DOHH2 (cell line): ENCODE measurements around the gene LRP8.

Source experiments
- H3F3A ChIP-seq: fragments of 200-600 bp; sonication (generic), shearing (Covaris generic); 2 replicates; pipeline ENCODE4 v1.6.0; 2016; ENCODE audit warnings: antibody characterized with exemption, mild to moderate bottlenecking; ENCODE audit not compliant: control insufficient read depth, insufficient read depth
- H3K27ac ChIP-seq: fragments of 200-600 bp; sonication (generic); 2 replicates; pipeline ENCODE4 v1.5.1; 2014; ENCODE audit warnings: low read depth, mild to moderate bottlenecking, low read length, moderate library complexity
- H3K27me3 ChIP-seq: fragments of 200-600 bp; sonication (generic); 2 replicates; pipeline ENCODE4 v1.6.1; 2014; ENCODE audit warnings: mild to moderate bottlenecking, low read length, mixed read lengths; ENCODE audit not compliant: control insufficient read depth
- H3K36me3 ChIP-seq: fragments of 200-600 bp; sonication (generic); 2 replicates; pipeline ENCODE4 v1.6.1; 2014; ENCODE audit warnings: mild to moderate bottlenecking, low read length, moderate library complexity, mixed read lengths; ENCODE audit not compliant: control insufficient read depth
- H3K4me1 ChIP-seq: fragments of 200-600 bp; sonication (generic); 2 replicates; pipeline ENCODE4 v1.6.1; 2014; ENCODE audit warnings: mild to moderate bottlenecking, low read length, mixed read lengths; ENCODE audit not compliant: control insufficient read depth
- H3K4me2 ChIP-seq: fragments of 200-600 bp; sonication (generic); 2 replicates; pipeline ENCODE4 v1.6.0; 2014; ENCODE audit warnings: mild to moderate bottlenecking, low read length, moderate library complexity
- H3K4me3 ChIP-seq: fragments of 200-600 bp; sonication (generic); 2 replicates; pipeline ENCODE4 v1.5.1; 2014; ENCODE audit warnings: mild to moderate bottlenecking, low read length, mixed read lengths
- H3K79me2 ChIP-seq: fragments of 200-600 bp; sonication (generic); 2 replicates; pipeline ENCODE4 v1.6.1; 2014; ENCODE audit warnings: mild to moderate bottlenecking, low read length, mixed read lengths; ENCODE audit not compliant: control insufficient read depth
- H3K9me2 ChIP-seq: fragments of 200-600 bp; sonication (generic); replicated peaks from 2 replicates; pipeline ENCODE4 v1.6.1; 2014; ENCODE audit warnings: mild to moderate bottlenecking, low read length, mixed read lengths; ENCODE audit not compliant: control insufficient read depth
- H3K9me3 ChIP-seq: fragments of 200-600 bp; sonication (generic); 2 replicates; pipeline ENCODE4 v1.6.1; 2014; ENCODE audit warnings: antibody characterized with exemption, low read length, mixed read lengths; ENCODE audit not compliant: control insufficient read depth, insufficient read depth
- H4K20me1 ChIP-seq: fragments of 200-600 bp; sonication (generic); 2 replicates; pipeline ENCODE4 v1.6.0; 2014; ENCODE audit warnings: low read depth, mild to moderate bottlenecking, antibody characterized with exemption, low read length, moderate library complexity; ENCODE audit not compliant: control insufficient read depth, insufficient read depth
- CTCF ChIP-seq: fragments of 200-600 bp; sonication (generic); IDR thresholded peaks from one replicate; pipeline ENCODE4 v1.5.1; 2014; ENCODE audit warnings: antibody characterized with exemption, mild to moderate bottlenecking, low read depth, low read length; ENCODE audit not compliant: poor library complexity, severe bottlenecking
- EZH2phosphoT487 ChIP-seq: fragments of 200-600 bp; sonication (generic); IDR thresholded peaks from 2 replicates; pipeline ENCODE4 v1.6.1; 2017; ENCODE audit warnings: borderline replicate concordance, mild to moderate bottlenecking, antibody characterized with exemption, low read length, moderate library complexity, mixed read lengths

The LRP8 gene

DNA sequence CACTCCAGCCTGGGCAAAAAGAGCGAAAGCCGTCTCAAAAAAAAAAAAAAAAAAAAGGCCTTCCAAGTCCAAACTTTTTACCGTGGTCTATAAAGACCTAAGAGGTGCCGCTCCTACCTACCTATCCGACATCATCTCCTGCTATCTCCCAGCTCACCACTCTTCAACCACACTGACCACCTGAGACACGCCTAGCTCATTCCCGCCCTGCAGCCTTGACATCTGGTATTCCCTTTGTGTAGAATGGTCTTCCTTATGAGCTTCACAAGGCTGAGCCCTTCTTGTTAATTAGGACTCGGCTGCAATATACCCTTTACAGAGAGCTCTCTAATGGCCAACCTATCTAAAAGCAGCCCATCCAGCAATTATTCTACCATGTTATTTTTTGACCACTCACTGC, 90.2 kb downstream of the LRP8 start:
- Histone ChIP-seq H3K79me2 (peaks cover 42% of the 10 kb centered on the region), H3K36me3 (peaks cover 41% of the 10 kb centered on the region), H3F3A (peaks cover 12% of the 10 kb centered on the region; the same call in 1 of the 2 replicates), H3K9me3 (no peaks in the 10 kb centered on the region), H3K4me1 (peaks cover 19% of the 10 kb centered on the region), H3K27ac (no peak overlapping the region), H3K27me3 (no peaks in the 10 kb centered on the region), H3K9me2 (no peaks in the 10 kb centered on the region), H3K4me3 (peak overlapping the region; percentile 100), H3K4me2 (peak overlapping the region; percentile 92), H4K20me1 (peaks cover 11% of the 10 kb centered on the region; the same call in 1 of the 2 replicates)
- TF ChIP-seq CTCF = no peak
- TF ChIP-seq EZH2phosphoT487 = no peak

DNA sequence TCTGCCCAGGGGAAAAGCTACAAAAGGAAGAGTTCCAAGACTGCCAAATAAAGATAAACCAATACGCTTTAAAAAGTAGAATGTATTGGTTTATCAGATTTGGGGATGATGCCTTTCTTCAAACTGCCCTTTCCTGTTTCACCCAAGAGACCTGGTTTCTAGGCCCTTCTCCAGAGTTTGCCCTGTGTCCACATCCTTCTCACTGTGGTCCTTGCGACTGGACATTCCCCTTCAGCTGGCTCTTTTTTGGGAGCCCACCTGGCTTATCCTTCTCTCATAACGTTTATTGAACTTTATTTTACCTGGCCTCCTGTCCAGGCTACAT, 106.9 kb downstream of the LRP8 start:
- H3K9me3 ChIP-seq = no peaks in the 10 kb centered on the region
- H3K79me2 ChIP-seq = peaks cover 17% of the 10 kb centered on the region
- H3K27me3 ChIP-seq = no peaks in the 10 kb centered on the region
- peak overlapping the region; percentile 61; the same call in 1 of the 2 replicates for H3K27ac ChIP-seq
- H3F3A ChIP-seq = peaks cover 15% of the 10 kb centered on the region
- H3K4me2 ChIP-seq = peak overlapping the region; percentile 97
- TF ChIP-seq EZH2phosphoT487 (no peak), CTCF (no peak)
- H3K9me2 ChIP-seq = no peaks in the 10 kb centered on the region
- H3K36me3 ChIP-seq = peaks cover 16% of the 10 kb centered on the region
- peak overlapping the region; percentile 90 for H3K4me3 ChIP-seq
- peaks cover 18% of the 10 kb centered on the region for H3K4me1 ChIP-seq
- no peaks in the 10 kb centered on the region for H4K20me1 ChIP-seq

GRCh38 chr1:53220171-53220961, 107.5 kb downstream of the LRP8 start, which contains the start of gene CZIB:
CZIB (minus strand) TSS chr1:53220634; CDS start chr1:53220575, 59 bp downstream.
- TF ChIP-seq EZH2phosphoT487 (no peak), CTCF (no peak)
- Histone ChIP-seq H4K20me1 (no peaks in the 10 kb centered on the region), H3K79me2 (peaks cover 17% of the 10 kb centered on the region), H3K9me3 (no peaks in the 10 kb centered on the region), H3K4me3 (peak within 1 kb of the TSS; percentile 90), H3F3A (peaks cover 11% of the 10 kb centered on the region), H3K4me2 (peak within 1 kb of the TSS; percentile 97), H3K27me3 (no peaks in the 10 kb centered on the region), H3K27ac (peak within 1 kb of the TSS; percentile 61), H3K4me1 (peaks cover 18% of the 10 kb centered on the region), H3K9me2 (no peaks in the 10 kb centered on the region), H3K36me3 (peaks cover 20% of the 10 kb centered on the region)
